HG03439 (cell line): ENCODE data around the gene HNRNPL.
A peak's percentile ranks its signal among the peaks of the same experiment; 100 is the strongest.

Experiments
- ATAC-seq: cut with Tn5 transposase; IDR thresholded peaks from one replicate; pipeline ENCODE4 v1.9.1; 2021; ENCODE audit warnings: mild to moderate bottlenecking, moderate library complexity; ENCODE audit not compliant: unreplicated experiment

The HNRNPL gene

DNA sequence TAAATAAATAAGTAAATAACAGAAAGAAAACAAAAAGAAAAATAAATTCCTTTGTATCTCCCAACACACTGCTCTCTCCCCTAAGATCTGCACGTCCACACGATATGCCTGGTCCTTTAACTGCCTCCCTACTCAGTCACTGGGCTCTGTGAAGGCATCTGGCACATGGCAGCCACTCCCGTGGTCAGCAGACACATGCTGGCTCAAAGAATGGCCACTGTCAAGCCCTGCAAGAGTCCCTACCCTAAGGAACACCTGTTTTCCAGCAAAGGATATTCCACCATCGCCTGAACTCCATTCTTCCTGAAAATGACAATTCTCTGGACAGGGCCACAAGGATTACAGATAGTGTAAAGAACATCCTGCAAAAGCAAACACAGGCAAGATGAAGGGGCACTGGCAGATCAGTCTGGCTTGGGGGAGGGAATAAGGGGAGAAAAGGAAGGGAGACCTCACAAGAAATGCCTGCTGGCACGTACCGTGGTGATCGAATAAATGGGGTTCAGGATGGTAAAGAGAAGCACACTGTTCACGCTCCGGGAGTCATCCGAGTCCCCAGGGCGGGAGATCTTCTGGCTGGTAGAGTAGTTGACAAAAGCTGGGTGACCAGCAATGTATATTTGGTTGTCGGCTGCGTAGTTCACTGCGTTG, 4.3 kb downstream of the HNRNPL start:
- ATAC-seq: no peak

DNA sequence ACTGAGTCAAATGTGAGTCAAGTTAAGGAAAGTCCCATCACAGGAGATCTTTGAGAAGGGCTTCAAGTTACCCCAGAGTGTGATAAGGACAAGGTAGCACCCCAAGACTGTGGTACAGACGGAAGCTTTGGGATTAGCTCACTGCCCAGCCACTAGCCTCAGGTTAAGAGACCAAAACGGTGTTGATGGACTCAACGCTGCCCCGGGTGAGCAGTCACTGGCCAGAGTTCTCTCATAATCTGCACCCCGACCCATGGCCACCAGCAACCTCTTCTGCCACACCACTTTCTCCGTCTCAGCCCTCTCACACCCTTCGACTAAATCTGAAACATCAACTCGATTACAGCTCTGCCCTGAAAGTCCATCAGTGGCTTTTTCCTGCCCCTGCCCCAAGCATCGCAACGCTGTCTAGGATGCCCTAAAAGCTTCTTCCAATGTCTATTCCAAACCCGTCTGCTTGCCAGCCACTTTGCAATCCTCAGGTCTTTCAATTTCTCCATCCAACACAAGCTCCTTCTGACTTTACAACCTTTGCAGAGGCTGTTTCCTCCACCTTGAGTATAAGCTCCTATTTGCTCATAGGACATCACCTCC, 5.6 kb downstream of the HNRNPL start:
- ATAC-seq: no peak

DNA sequence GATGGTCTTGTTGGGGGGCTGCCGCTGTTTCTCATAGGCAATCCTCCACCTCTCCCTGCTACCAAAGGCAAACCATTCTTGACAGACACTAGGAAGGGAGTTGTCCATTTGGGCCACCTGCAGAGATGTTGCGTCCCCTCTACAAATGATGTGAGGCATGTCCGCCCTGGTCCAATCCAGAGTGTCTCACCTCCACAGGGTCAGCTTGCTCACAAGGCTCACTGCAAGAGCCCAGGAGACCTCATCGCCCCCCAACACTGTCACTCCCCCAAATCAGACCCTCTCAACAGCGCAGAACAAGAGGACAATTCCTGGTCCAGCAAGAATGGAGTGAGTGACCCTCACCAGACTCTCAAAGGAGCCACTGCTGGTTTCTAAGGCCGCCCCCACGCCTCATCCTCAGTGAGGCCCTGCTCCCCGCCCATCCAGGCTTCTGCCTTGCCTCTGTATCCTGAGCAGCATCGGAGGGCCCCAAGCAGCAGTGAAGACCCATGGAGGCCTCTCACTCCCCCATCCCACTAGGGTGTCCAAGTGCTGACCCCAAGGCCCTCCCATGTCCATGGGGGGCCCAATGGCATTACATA, 6.5 kb downstream of the HNRNPL start:
- no peak for ATAC-seq

DNA sequence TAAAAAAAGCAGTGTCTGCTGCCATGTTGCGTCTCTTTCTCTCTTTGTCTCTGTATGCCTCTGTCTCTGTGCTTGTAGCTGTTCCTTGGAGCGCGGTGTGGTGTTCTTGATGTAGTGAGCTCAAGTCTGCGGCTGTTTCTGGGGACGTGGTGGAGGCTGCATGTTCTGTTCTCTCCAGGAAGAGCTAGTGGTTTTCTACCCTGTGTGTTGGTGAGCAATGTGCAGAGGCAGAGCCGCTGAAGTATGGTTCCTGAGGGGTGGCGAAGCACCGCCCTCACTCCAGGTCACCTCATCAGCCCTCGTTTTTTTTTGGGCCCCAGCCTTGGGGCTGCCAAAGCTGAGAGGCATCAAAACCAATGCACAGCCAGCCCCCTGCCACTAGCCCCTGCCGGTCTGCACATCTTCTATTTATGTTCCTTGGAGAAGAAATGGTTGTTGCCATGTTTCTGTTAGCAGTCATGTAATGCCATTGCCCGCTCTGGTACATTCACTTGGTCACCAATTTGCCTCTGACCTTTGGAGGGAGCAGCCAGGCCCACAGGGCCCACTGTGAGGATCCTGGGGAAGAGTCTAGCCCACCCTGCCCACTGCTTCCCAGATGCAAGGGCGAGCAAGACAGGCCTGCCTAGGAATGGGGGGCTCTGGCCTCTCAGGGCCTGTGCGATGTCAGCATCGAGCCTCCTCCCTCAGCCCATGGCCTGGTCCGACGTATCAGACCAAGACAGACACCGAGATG, 7.2 kb downstream of the HNRNPL start:
- no peak for ATAC-seq

DNA sequence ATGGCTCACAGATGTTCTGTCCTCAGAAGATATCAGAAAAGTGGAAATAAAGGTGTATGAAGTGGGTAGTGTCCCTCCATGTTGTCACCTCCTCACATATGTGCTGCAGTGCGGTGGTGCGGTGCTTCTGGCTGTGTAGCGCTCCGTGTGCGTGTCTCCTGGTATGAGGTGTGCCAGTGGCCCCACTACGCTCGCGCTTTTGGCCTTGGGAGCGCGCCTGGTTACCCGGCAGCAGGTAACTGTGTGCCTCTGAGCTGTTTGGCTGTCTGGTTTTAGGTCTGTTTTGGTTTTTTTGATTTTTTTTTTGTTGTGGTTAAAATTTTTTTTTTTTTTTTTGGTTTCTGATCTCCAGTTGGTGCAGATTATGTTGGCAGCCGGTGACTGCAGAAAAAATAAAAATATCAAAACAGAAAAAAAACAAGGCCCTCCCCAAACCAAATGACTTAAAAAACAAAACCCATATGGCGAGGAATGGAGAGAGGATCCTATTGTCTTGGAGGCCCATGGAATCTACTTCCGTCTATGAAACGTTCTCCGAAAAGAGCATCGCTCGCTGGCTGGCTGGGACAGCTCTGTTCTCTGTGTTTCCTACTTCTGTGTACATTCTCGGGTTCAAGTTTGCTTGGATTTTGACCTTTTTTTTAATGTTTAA, 7.9 kb downstream of the HNRNPL start:
- no peak for ATAC-seq

DNA sequence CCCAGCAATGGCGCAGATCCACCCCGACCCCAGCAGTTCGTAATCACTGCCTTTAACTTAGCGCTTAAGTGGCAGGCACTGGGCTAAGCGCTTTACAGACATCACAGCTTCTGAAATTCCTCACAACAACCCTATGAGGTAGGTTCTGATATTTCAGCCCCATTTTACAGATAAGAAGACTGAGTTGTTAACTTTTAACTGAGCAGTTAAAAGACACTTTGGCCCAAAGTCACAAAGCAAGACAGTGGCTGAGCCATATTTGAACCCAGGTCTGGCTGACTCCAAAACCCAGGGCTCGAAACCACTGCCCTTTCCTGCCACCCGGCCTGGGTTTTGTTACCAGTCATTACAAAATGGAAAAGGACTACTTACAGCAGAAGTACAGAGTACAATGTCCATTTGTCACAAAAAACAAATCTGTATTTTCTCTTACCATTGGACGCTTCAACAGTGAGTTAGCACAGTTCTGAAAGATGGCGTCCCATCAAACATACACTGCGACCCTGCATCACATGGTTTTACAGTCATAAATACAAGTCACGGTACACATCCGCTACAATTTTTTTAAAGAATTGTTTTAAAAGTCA, 8.5 kb downstream of the HNRNPL start:
- no peak for ATAC-seq

DNA sequence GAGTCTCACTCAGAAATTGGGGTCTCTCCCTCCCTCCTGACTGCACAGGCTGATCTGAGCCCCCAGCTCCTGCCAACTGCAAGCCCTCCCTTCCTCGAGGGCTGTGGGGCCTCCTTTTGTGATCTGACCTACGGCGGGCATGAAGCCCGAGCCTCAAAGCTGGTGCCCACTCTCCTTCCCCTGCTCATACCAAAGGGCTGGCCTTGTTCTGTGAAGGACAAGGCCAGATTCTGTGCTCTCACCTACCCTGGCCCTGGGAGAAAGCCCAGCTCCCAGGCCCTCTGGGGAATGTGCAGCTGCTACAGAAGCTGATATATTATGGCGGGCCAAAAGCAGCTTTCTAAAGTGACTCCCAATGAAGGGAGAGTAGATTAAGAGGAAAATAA, 9.2 kb downstream of the HNRNPL start:
- no peak for ATAC-seq

DNA sequence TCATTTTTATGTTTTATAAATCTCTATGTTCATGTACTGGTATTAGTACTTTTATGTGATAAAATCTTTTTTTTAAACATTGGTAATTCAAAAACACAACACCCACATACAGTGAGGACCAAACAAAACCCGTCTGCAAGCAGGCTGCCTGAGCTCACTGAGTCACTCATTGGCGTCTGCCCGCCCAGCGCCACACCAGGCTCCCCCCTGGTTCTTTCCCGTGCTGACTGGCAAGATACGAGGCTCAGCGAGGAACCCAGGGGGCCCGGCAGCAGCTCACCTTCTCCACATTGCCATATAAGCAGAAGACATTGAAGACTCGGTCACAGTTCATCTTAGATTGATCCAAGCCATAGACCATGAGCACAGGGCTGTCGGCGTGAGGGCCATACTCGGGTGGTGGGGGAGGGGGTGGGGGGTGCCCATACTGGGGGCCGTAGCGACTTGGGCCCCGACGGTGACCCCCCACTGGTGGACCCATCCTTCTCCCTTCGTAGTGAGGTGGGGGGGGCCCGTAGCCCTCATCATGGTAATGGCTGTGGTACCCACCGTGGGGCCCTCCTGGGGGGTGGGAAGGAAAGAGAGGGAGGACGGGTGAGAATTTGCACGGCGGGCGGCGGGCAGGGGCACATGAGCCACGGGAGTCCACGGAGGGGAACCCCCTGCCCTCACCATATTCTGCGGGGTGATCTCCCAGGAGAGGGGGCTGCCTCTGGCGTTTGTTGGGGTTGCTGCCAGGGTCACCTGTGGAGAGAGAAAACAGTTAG, 9.8 kb downstream of the HNRNPL start:
- no peak for ATAC-seq

DNA sequence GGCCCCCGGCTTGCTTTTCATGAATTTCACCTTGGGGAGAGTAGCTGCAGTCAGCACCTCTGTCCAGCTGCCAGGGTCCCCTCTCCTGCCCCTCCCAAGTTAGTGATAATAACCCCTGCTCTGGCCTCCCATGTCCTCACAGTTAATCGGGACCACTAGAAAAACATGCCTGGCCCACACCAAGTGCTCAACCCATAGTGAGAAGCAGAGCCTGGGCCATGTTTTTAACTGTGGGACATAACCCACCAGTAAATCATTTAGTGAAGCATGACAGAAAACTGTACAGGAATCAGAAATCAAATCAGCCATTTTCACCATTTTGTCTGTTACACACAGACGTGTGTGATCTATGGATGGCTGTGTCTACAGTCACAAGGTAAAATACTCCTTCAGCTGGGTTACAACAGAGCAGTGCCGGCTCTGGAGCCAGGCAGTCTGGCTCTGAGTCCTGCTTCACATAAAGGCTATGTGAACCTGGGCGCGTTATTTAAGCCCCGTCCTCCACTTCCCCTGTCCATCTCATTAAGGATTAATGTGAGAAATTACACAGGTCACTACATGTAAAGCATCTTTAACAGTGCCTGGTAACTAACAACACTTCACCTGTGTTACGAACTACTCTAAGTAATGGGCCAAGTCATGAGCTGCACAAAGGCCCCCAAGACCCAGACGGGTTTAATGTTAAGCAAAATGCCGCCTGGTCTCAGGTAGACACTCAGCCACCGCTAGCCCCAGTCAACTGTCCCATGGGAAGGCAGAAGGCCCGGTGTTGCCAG, 10.6 kb downstream of the HNRNPL start:
- no peak for ATAC-seq

DNA sequence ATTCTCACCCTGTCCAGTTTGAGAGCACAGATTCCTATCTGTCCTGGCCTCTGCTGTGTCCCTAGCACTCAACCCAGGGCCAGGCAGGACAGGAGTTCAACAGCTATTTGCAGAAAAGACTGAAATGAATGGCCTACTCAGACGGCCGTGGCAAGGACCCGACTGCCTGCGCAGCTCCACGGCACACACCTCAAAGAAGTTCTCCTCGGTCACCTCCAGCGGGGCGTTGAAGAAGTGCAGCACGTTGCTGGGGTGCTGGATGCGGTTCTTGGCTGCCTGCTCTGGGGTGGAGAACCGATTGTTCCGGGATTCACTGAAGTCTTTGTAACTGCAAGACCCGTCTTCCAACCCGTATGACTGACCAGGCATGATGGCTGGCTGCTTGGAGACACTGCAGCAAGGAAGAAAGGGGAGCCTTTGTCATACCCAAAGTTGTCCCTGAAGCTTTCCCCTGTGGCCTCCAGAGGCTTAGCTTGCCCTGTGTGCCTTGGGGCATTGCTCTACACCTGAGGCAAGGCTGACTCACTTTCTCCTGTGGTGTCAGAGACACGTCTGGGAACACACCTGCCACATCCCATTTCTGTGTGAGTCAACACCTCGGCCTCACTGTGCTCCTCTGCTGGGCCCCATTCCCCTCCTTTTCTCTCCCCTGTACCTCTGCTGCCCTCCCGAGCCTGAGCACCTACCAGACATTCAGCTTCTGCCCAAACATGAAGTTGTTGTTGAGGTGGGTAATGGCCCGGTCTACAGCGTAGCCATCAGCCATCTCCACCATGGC, 11.4 kb downstream of the HNRNPL start:
- no peak for ATAC-seq

DNA sequence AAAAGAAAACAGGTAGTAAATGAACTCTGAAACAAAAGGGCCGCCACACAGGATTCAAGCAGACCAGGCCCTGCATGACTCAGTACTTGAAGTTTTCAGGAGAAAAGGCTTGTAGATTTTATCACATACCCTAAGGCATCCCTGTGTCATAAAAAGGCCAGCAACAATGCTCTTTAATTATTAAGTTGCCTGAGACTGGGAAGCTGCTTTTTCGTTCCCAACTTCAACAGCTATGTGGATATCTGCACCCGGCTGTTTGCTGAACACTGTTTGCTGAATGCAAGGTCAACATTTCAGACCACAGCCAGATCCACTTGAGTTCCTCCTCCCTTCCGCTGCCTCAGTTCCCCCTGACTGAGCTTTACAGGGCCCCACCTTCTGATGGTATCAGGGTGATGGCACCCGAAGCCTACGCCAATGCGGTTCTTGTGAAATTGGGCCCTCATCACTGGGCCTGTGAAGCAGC, 12.1 kb downstream of the HNRNPL start:
- ATAC-seq: no peak

DNA sequence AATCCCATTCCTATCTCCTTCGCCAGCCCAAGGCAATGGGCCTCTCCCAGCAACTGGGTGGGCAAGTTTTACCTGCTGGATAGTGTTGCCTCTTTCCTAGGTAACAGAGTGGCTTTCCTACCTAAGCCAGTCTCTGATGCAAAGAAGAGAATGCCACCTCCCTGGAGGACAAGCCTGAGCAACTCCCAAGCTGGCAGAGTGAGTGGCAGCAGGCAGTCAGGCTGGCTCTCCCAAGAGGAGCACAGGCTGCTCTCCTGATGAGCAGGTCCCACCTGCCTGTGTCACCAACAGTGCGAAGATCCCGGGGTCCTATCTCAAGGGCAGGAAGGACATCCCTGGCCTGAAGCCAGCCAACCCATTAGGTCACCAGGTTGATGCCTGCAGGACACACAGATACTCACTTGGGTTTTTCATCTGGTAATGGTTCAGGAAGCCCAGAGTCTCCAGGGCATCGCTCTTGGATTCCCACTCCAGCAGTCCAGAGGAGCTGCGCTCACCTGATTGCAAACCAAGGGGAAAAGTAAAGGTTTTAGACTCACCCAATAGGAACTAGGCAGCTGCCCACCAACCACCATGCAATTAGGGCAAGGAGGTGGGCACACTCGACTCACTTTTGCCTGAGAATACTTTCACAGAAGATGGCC, 12.7 kb downstream of the HNRNPL start:
- ATAC-seq: no peak

DNA sequence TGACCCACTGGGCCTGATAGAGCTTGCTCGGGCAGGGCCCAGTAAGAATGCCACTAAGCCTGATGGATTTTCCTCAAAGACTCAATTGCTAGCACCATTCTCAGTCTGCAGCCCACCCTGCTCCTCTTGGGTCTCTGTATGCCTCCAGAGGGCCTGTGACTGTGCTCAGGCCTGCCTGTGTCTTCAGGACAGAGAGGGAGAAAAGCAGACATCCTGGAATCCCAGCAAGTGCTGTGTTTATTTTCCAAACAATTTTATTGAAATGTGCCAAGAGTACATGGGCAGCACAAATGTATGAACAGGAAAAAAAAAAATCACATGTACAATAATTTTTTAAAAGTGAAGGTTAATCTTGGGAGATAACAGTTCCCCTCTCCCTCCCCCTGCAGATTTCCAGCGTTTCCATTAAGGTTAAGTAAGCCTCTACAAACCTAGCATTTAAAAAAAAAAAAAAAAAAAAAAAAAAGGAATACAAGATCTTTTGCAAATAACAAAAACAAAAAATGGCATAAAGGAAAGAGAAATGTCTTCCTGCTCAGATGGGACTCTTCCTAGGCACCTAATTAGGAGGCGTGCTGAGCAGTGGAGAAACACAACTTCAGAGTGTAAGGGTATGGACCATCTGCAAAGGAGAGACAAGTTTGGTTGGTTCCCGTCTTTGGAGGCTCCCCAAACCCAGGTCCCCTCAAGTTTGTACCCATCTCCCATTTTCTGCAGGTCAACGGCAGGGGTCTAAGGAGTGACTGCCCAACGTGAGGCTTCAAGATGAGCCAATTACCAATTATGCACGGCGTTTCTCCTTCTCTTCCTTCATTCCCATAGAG, 13.4 kb downstream of the HNRNPL start:
- ATAC-seq: no peak

DNA sequence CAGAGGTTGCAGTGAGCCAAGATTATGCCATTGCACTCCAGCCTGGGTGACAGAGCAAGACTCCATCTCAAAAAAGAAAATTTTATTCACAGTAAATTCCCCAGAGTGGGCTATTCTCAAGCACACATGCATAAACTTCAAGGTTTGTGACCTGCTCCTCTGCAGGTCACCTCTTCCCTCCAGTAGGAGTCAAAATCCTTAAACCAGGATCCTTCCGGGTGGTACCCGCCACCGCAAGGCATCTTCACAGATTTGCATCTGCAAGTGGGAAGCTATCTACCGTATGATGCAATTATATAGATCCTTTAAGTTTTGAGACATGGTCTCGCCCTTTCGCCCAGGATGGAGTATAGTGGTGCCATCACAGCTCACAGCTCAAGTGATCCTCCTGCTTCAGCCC, 15.2 kb downstream of the HNRNPL start:
- no peak for ATAC-seq

DNA sequence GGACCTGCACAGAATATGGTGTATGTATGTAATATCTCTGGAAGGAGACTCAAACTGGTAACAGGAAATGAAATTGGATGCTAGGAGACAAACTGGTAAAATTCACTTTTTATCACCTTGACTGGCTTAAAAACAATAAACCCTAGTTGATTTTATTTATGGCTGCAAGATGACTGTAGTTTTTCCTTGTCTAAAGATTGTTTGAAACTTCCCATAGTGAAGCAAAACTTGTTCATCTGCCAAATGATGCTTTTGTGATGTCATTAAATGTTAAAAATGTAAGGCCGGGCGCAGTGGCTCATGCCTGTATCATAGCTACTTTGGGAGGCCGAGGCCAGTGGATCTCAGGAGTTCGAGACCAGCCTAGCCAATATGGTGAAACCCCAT, 15.7 kb downstream of the HNRNPL start:
- ATAC-seq: no peak

DNA sequence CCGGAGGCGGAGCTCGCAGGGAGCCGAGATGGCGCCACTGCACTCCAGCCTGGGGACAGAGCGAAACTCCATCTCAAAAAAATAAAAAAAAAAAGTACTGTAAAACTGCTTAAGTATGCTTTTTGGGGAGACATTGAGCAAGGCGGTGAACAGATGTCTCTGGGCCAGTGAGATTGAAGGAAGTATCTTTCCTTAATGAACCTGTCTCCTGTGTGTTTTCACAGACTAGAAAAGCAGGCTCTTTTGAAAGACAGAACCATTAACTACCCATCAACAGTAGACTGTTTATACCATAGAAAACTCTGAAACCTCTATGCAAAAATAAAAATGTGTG, 16.7 kb downstream of the HNRNPL start:
- no peak for ATAC-seq

DNA sequence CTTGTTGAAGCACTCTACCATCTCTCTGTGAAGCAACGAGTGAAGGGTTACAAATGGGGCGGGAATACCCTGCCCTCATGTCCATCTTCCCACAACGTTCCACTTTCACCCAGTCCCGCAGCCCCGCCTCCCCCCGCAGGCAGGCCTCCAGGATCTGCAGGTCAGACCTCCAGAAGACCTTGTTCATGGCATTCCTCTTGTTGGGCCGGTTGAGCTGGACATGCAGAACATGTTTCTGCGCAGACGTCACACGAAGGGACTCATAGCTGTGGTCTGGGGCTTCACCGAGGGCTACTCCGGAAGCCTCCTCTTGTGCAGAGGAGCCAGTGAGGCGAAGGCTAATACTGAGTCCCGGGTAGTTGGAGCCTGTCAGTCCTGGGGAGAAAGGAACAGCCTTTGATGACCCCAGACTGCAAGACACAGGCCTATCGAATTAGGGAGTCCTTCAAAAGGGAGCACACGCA, 18.6 kb downstream of the HNRNPL start:
- ATAC-seq: peak; percentile 54
